ENCODE data around the gene SFSWAP.

DNA sequence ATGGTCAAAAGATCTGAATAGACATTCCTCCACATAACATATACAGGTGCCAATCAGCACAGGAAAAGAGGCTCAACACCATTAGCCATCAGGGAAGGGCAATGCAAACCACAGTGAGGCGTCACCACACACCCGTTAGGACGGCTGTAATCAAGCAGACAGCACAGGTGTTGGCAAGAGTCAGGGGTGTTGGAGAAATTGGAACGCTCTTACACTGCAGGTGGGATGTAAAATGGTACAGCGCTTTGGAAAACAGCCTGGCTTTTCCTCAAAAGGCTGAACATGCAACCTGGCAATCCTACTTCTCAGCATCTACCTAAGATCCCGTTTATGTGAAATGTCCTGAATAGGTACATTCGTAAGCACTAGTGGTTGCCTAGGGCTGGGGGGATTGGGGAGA, 95.8 kb downstream of the SFSWAP start:
- TF ChIP-seq, protein P1, sequence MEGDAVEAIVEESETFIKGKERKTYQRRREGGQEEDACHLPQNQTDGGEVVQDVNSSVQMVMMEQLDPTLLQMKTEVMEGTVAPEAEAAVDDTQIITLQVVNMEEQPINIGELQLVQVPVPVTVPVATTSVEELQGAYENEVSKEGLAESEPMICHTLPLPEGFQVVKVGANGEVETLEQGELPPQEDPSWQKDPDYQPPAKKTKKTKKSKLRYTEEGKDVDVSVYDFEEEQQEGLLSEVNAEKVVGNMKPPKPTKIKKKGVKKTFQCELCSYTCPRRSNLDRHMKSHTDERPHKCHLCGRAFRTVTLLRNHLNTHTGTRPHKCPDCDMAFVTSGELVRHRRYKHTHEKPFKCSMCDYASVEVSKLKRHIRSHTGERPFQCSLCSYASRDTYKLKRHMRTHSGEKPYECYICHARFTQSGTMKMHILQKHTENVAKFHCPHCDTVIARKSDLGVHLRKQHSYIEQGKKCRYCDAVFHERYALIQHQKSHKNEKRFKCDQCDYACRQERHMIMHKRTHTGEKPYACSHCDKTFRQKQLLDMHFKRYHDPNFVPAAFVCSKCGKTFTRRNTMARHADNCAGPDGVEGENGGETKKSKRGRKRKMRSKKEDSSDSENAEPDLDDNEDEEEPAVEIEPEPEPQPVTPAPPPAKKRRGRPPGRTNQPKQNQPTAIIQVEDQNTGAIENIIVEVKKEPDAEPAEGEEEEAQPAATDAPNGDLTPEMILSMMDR (IDR thresholded peaks at IDR 0.05), result no peak
- TF ChIP-seq POLR2A (IDR thresholded peaks at IDR 0.05), result no peak
- no peak for TF ChIP-seq EP300 (IDR thresholded peaks at IDR 0.05)
- no peak for TF ChIP-seq POLR2AphosphoS5 (IDR thresholded peaks at IDR 0.05)

Measured in stomach (tissue), 4 donors.